ENCODE measurements around the gene ZRANB3. TPM values are rescaled to one million over a fixed set of nuclear protein-coding genes. Genes with fewer than 3 reads are reported as not detected.

The ZRANB3 gene
- total and polyA plus RNA-seq, 10 donors = 2.2 to 11.1 (median 6.9) TPM

GRCh38 chr2:135471106-135471505 is 59.9 kb downstream of the ZRANB3 start:
- no peak overlapping the region for H3K27ac ChIP-seq
- H3K36me3 ChIP-seq = peaks cover 0 to 4% (median 0%) of the 10 kb centered on the region in 6 donors
- DNase-seq = no peak
- H3K4me3 ChIP-seq = no peak overlapping the region
- H3K9me3 ChIP-seq = no peaks in the 10 kb centered on the region
- TF ChIP-seq POLR2A (IDR thresholded peaks at IDR 0.05) (no peak), CTCF (IDR thresholded peaks at IDR 0.05 in 8 of 11, conservative IDR thresholded peaks at IDR 0.05 in 3 of 11) (no peak), POLR2AphosphoS5 (IDR thresholded peaks at IDR 0.05) (no peak)
- H3K4me1 ChIP-seq = no peaks in the 10 kb centered on the region
- no peaks in the 10 kb centered on the region for H3K27me3 ChIP-seq (replicated peaks in 1 of 7)
- intact Hi-C loops (cut with DNase I; ENCODE audit: low total_unique reads) = no loop called here

GRCh38 chr2:135457279-135457678 is 73.7 kb downstream of the ZRANB3 start:
- Histone ChIP-seq H3K27me3 (replicated peaks in 1 of 7) (no peaks in the 10 kb centered on the region), H3K36me3 (peaks cover 0 to 8% (median 0%) of the 10 kb centered on the region in 6 donors), H3K27ac (no peak overlapping the region), H3K4me1 (no peaks in the 10 kb centered on the region), H3K4me3 (no peak overlapping the region), H3K9me3 (peaks cover 6 to 46% (median 40%) of the 10 kb centered on the region in 8 donors)
- DNase-seq = no peak
- no peak for TF ChIP-seq POLR2A (IDR thresholded peaks at IDR 0.05)
- TF ChIP-seq CTCF (IDR thresholded peaks at IDR 0.05 in 8 of 11, conservative IDR thresholded peaks at IDR 0.05 in 3 of 11) = no peak
- no peak for TF ChIP-seq POLR2AphosphoS5 (IDR thresholded peaks at IDR 0.05)
- intact Hi-C loops (cut with DNase I; ENCODE audit: low total_unique reads) = no loop called here

GRCh38 chr2:135456835-135457234 is 74.2 kb downstream of the ZRANB3 start:
- no peaks in the 10 kb centered on the region for H3K27me3 ChIP-seq (replicated peaks in 1 of 7)
- TF ChIP-seq POLR2A (IDR thresholded peaks at IDR 0.05) = no peak
- TF ChIP-seq CTCF (IDR thresholded peaks at IDR 0.05 in 8 of 11, conservative IDR thresholded peaks at IDR 0.05 in 3 of 11) = no peak
- no peak for TF ChIP-seq POLR2AphosphoS5 (IDR thresholded peaks at IDR 0.05)
- 94 to 100% (median 97%) methylated on average over 1 of the region's 1 CpG for WGBS, 5 donors
- peaks cover 0 to 8% (median 0%) of the 10 kb centered on the region in 6 donors for H3K36me3 ChIP-seq
- no peak for DNase-seq
- peaks cover 6 to 51% (median 44%) of the 10 kb centered on the region in 8 donors for H3K9me3 ChIP-seq
- no peak overlapping the region for H3K27ac ChIP-seq
- H3K4me1 ChIP-seq = no peaks in the 10 kb centered on the region
- intact Hi-C loops (cut with DNase I; ENCODE audit: low total_unique reads) = no loop called here
- no peak overlapping the region for H3K4me3 ChIP-seq

- no peak overlapping the region for H3K4me3 ChIP-seq
- H3K27ac ChIP-seq = no peak overlapping the region
- TF ChIP-seq POLR2AphosphoS5 (IDR thresholded peaks at IDR 0.05) (no peak), CTCF (IDR thresholded peaks at IDR 0.05 in 8 of 11, conservative IDR thresholded peaks at IDR 0.05 in 3 of 11) (no peak), POLR2A (IDR thresholded peaks at IDR 0.05) (no peak)
- peaks cover 6 to 55% (median 48%) of the 10 kb centered on the region in 8 donors for H3K9me3 ChIP-seq
- H3K4me1 ChIP-seq = no peaks in the 10 kb centered on the region
- peaks cover 0 to 8% (median 0%) of the 10 kb centered on the region in 6 donors for H3K36me3 ChIP-seq
- H3K27me3 ChIP-seq (replicated peaks in 1 of 7) = no peaks in the 10 kb centered on the region
- DNase-seq = no peak
- intact Hi-C loops (cut with DNase I; ENCODE audit: low total_unique reads) = no loop called here
- WGBS, 5 donors = 93 to 98% (median 93%) methylated on average over 2 of the region's 2 CpGs
These were observed 74.6 kb downstream of the ZRANB3 start for GRCh38 chr2:135456431-135456830.

Data from spleen (tissue), 11 donors.